IMR-90 (cell line): ENCODE data around the gene CAPZA1. TPM values are rescaled to one million over a fixed set of nuclear protein-coding genes. Genes with fewer than 3 reads are reported as not detected.

Experiments
- ATAC-seq: fragments of 200-7000 bp; cut with Tn5 transposase; 2 replicates; pipeline ENCODE4 v1.9.1; 2020; ENCODE audit warnings: low read depth, mild to moderate bottlenecking, moderate library complexity
- BruUV-seq: library from RNA; stranded (reverse); fragments of 400-500 nt; replicated peaks from 2 replicates; lab custom pipeline; 2021; lab: Mats Ljungman, UMichigan
- CTCF ChIA-PET: fragments of 300-600 bp; formaldehyde crosslinking; extraction: SDS; loops from one replicate; lab custom pipeline; 2021; ENCODE audit warnings: antibody characterized with exemption; lab: Yijun Ruan, JAX
- POLR2A ChIA-PET: fragments of 300-600 bp; sonication (Branson Sonifier 250); formaldehyde crosslinking; loops from one replicate; lab custom pipeline; 2022; ENCODE audit warnings: antibody characterized with exemption; ENCODE audit not compliant: unreplicated experiment; lab: Charles Lee
- DNase-seq: peaks from one replicate; pipeline ENCODE4 v3.0.0; 2013
- H2AFZ ChIP-seq: replicated peaks from 2 replicates; pipeline ENCODE3; 2013; ENCODE audit warnings: low read length, mild to moderate bottlenecking; ENCODE audit not compliant: poor library complexity
- H2AK5ac ChIP-seq: 2 replicates; pipeline ENCODE4 v1.6.1; 2013; ENCODE audit warnings: low read depth, low read length, inconsistent platforms
- H2AK9ac ChIP-seq: replicated peaks from 2 replicates; pipeline ENCODE3; 2013; ENCODE audit warnings: mild to moderate bottlenecking, low read depth, low read length, moderate library complexity; ENCODE audit not compliant: poor library complexity
- H2BK120ac ChIP-seq: 2 replicates; pipeline ENCODE4 v1.6.1; 2013; ENCODE audit warnings: low read depth, low read length, inconsistent platforms
- H2BK15ac ChIP-seq: 3 replicates; pipeline ENCODE4 v1.6.1; 2013; ENCODE audit warnings: low read depth, low read length, inconsistent platforms
- H2BK20ac ChIP-seq: 2 replicates; pipeline ENCODE4 v1.6.1; 2013; ENCODE audit warnings: low read depth, mild to moderate bottlenecking, inconsistent platforms, low read length, moderate library complexity
- H2BK5ac ChIP-seq: 2 replicates; pipeline ENCODE4 v1.6.1; 2013; ENCODE audit warnings: mild to moderate bottlenecking, low read depth, low read length, inconsistent platforms; ENCODE audit not compliant: poor library complexity, severe bottlenecking
- H3K14ac ChIP-seq: replicated peaks from 2 replicates; pipeline ENCODE4 v1.6.1; 2013; ENCODE audit warnings: low read depth, low read length, inconsistent platforms
- H3K18ac ChIP-seq: 2 replicates; pipeline ENCODE4 v1.6.1; 2013; ENCODE audit warnings: low read depth, low read length, control low read depth
- H3K23ac ChIP-seq: 2 replicates; pipeline ENCODE4 v1.6.1; 2013; ENCODE audit warnings: low read depth, low read length, inconsistent platforms
- H3K27ac ChIP-seq: 2 replicates; pipeline ENCODE4 v1.5.1; 2013; ENCODE audit warnings: mild to moderate bottlenecking, control low read depth, low read length; ENCODE audit not compliant: insufficient read depth
- H3K27me3 ChIP-seq: 2 replicates; pipeline ENCODE4 v1.6.1; 2013; ENCODE audit warnings: low read length; ENCODE audit not compliant: control insufficient read depth, insufficient read depth
- H3K36me3 ChIP-seq: 2 replicates; pipeline ENCODE4 v1.6.1; 2013; ENCODE audit warnings: low read length, mixed read lengths; ENCODE audit not compliant: control insufficient read depth, insufficient read depth
- H3K4ac ChIP-seq: 2 replicates; pipeline ENCODE4 v1.6.1; 2013; ENCODE audit warnings: low read depth, low read length, inconsistent platforms
- H3K4me1 ChIP-seq: 2 replicates; pipeline ENCODE4 v1.6.1; 2013; ENCODE audit warnings: low read length, mixed read lengths; ENCODE audit not compliant: control insufficient read depth, insufficient read depth
- H3K4me2 ChIP-seq: 2 replicates; pipeline ENCODE4 v1.6.1; 2013; ENCODE audit warnings: low read depth, mild to moderate bottlenecking, control low read depth, low read length, moderate library complexity
- H3K4me3 ChIP-seq: 2 replicates; pipeline ENCODE4 v1.5.1; 2013; ENCODE audit warnings: low read depth, mild to moderate bottlenecking, control low read depth, low read length, moderate library complexity; ENCODE audit not compliant: insufficient read depth
- H3K56ac ChIP-seq: 2 replicates; pipeline ENCODE4 v1.6.1; 2013; ENCODE audit warnings: low read length, inconsistent platforms; ENCODE audit not compliant: insufficient read depth; ENCODE audit errors: extremely low read depth
- H3K79me1 ChIP-seq, 2 experiments: 2 replicates each; pipeline ENCODE4 v1.6.1; 2013; ENCODE audit warnings: low read length in 2 of 2, inconsistent platforms in 1 of 2, low read depth in 1 of 2
- H3K9ac ChIP-seq: 2 replicates; pipeline ENCODE4 v1.6.1; 2013; ENCODE audit warnings: low read depth, low read length, control low read depth
- H3K9me1 ChIP-seq: 2 replicates; pipeline ENCODE4 v1.6.1; 2013; ENCODE audit warnings: low read length, inconsistent platforms; ENCODE audit not compliant: insufficient read depth
- H3K9me3 ChIP-seq: 2 replicates; pipeline ENCODE4 v1.6.1; 2013; ENCODE audit warnings: low read length; ENCODE audit not compliant: control insufficient read depth, insufficient read depth
- H4K20me1 ChIP-seq: 2 replicates; pipeline ENCODE4 v1.6.1; 2013; ENCODE audit warnings: low read length, inconsistent platforms; ENCODE audit not compliant: insufficient read depth
- H4K5ac ChIP-seq: 2 replicates; pipeline ENCODE4 v1.6.1; 2013; ENCODE audit warnings: mild to moderate bottlenecking, low read depth, low read length, control low read depth
- H4K8ac ChIP-seq, 2 experiments: 2 replicates each; pipeline ENCODE4 v1.6.1; 2013; ENCODE audit warnings: low read depth in 2 of 2, low read length in 2 of 2, control low read depth in 1 of 2, inconsistent platforms in 1 of 2
- H4K91ac ChIP-seq: 2 replicates; pipeline ENCODE4 v1.6.1; 2013; ENCODE audit warnings: low read depth, low read length, inconsistent platforms; ENCODE audit not compliant: insufficient read depth
- BHLHE40 ChIP-seq: fragments of 150-350 bp; IDR thresholded peaks from 2 replicates; pipeline ENCODE4 v1.6.1; 2016; ENCODE audit warnings: mild to moderate bottlenecking, low read depth, low read length
- CEBPB ChIP-seq: IDR thresholded peaks from 2 replicates; pipeline ENCODE4 v1.6.1; 2012; ENCODE audit warnings: low read depth, low read length, improper control_type of control experiment
- CHD1 ChIP-seq: IDR thresholded peaks from 2 replicates; pipeline ENCODE4 v1.6.1; 2012; ENCODE audit warnings: low read depth, low read length, improper control_type of control experiment
- MAFK ChIP-seq: IDR thresholded peaks from 2 replicates; pipeline ENCODE4 v1.6.1; 2012; ENCODE audit warnings: low read depth, low read length, improper control_type of control experiment
- MXI1 ChIP-seq: IDR thresholded peaks from 2 replicates; pipeline ENCODE4 v1.6.1; 2012; ENCODE audit warnings: low read depth, mild to moderate bottlenecking, low read length, moderate library complexity, borderline replicate concordance
- POLR2A ChIP-seq: IDR thresholded peaks from 2 replicates; pipeline ENCODE4 v1.6.1; 2012; ENCODE audit warnings: mild to moderate bottlenecking, low read depth, low read length
- RAD21 ChIP-seq: IDR thresholded peaks from 2 replicates; pipeline ENCODE4 v1.6.1; 2012; ENCODE audit warnings: low read length, improper control_type of control experiment
- RCOR1 ChIP-seq: IDR thresholded peaks from 2 replicates; pipeline ENCODE4 v1.6.1; 2012; ENCODE audit warnings: mild to moderate bottlenecking, low read length, improper control_type of control experiment; ENCODE audit not compliant: insufficient replicate concordance
- RFX5 ChIP-seq: IDR thresholded peaks from 2 replicates; pipeline ENCODE4 v1.8.0; 2012; ENCODE audit warnings: low read depth, mild to moderate bottlenecking, low read length, moderate library complexity
- SMC3 ChIP-seq: fragments of 150-350 bp; IDR thresholded peaks from 2 replicates; pipeline ENCODE4 v1.6.1; 2016; ENCODE audit warnings: low read depth, mild to moderate bottlenecking, antibody characterized with exemption, low read length, moderate library complexity
- USF2 ChIP-seq: fragments of 150-350 bp; IDR thresholded peaks from 2 replicates; pipeline ENCODE4 v1.6.1; 2017; ENCODE audit warnings: mild to moderate bottlenecking, antibody characterized with exemption, low read length, low read depth
- WGBS, 2 experiments: methylation state at CpG; one replicate each; pipeline versions ENCODE4 v1.1.5 to v1.1.7; 2013; ENCODE audit warnings: missing lambda C conversion rate in 2 of 2; ENCODE audit not compliant: insufficient read length in 1 of 2; ENCODE audit errors: extremely low coverage in 2 of 2; 5-methylcytosine and 5-hydroxymethylcytosine counted together
- dilution Hi-C: fragments of 300-500 bp; cut with HindIII; formaldehyde crosslinking; loops from one replicate; pipeline ENCODE4 v1.14.3; 2018; ENCODE audit warnings: low sequenced_read_pairs; ENCODE audit not compliant: unreplicated experiment
- in situ Hi-C: fragments of 300-500 bp; cut with MboI; formaldehyde crosslinking; loops from 3 replicates; pipeline ENCODE4 v1.14.3; 2019; ENCODE audit warnings: low sequenced_read_pairs, inconsistent platforms, mixed read lengths
- intact Hi-C: fragments of 100-400 bp; cut with micrococcal nuclease; formaldehyde crosslinking; loops from 2 replicates; pipeline ENCODE4 v1.10.0; 2022
- polyA plus RNA-seq, 3 experiments: library from polyadenylated mRNA; depleted of rRNA; stranded (reverse); fragments of >200 nt; gene quantifications; 2 replicates each; pipeline ENCODE4 v1.2.3, GENCODE V29; 2012; ENCODE audit warnings: low replicate concordance in 1 of 3
- total RNA-seq: library from RNA; depleted of rRNA; stranded (reverse); fragments of >200 nt; gene quantifications from 2 replicates; pipeline ENCODE4 v1.2.3, GENCODE V29; 2012
- TF ChIP-seq, protein P1 (sequence below): conservative IDR thresholded peaks from 2 replicates; pipeline ENCODE4 v1.5.1; 2012; ENCODE audit warnings: mild to moderate bottlenecking, low read depth, low read length, improper control_type of control experiment
- TF ChIP-seq, protein P2 (sequence below): fragments of 150-350 bp; IDR thresholded peaks from 2 replicates; pipeline ENCODE4 v1.6.1; 2016; ENCODE audit warnings: low read depth, mild to moderate bottlenecking, low read length, moderate library complexity, borderline replicate concordance

The CAPZA1 gene
- total and polyA plus RNA-seq, 2 of the 4 experiments (the other 2 are of a cell fraction) = 108 to 262 TPM

DNA sequence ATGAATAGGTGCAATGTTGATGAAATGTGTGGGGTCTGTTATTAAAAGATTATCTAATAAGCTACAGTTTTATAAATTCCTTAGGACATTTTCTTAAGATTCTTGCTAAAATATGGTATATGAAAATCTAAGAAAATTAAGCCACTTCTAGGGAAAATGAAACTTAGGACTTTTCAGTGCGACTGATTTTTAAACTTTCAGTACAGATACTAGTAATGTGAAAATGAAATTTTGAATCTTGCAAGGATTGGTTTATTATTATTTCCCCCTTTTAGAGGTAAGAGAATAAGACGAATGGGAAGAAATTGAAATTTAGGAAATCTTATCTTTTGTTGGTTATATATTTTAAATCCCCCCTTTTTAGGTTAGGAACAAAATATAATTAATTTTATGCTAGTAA lies 16.4 kb downstream of the CAPZA1 start:
- no peak for ATAC-seq
- dilution Hi-C loops = no loop called here
- no peak overlapping the region for H3K4me2 ChIP-seq

More for the DNA sequence above, 16.4 kb downstream of the CAPZA1 start:
- ChIA-PET POLR2A (no interaction called here), CTCF (interaction anchor here (0.6 kb wide), 1 partner anchor 233 kb away, joined by 3 read pairs; no protein-coding TSS in a partner anchor)
- H2BK5ac ChIP-seq = peak overlapping the region; percentile 26
- no CpG with 5 or more reads among the region's 2 CpGs for WGBS, 2 experiments
- intact Hi-C loops (loop anchor here (5.0 kb wide), 1 partner anchor 36 kb away; the partner anchor contains the start of gene MOV10), in situ Hi-C loops (no loop called here)
- H3K18ac ChIP-seq = no peak overlapping the region
- H3K23ac ChIP-seq = no peak overlapping the region
- no peak overlapping the region for H2BK120ac ChIP-seq
- H3K14ac ChIP-seq = no peak overlapping the region
- 0 out of 2 replicates have a peak, but pooled peaks cover 1% of the 10 kb centered on the region for H3K36me3 ChIP-seq
- no peak overlapping the region for H3K4ac ChIP-seq
- TF ChIP-seq, protein P1, sequence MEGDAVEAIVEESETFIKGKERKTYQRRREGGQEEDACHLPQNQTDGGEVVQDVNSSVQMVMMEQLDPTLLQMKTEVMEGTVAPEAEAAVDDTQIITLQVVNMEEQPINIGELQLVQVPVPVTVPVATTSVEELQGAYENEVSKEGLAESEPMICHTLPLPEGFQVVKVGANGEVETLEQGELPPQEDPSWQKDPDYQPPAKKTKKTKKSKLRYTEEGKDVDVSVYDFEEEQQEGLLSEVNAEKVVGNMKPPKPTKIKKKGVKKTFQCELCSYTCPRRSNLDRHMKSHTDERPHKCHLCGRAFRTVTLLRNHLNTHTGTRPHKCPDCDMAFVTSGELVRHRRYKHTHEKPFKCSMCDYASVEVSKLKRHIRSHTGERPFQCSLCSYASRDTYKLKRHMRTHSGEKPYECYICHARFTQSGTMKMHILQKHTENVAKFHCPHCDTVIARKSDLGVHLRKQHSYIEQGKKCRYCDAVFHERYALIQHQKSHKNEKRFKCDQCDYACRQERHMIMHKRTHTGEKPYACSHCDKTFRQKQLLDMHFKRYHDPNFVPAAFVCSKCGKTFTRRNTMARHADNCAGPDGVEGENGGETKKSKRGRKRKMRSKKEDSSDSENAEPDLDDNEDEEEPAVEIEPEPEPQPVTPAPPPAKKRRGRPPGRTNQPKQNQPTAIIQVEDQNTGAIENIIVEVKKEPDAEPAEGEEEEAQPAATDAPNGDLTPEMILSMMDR = no peak
- TF ChIP-seq BHLHE40 = no peak
- TF ChIP-seq CEBPB = no peak
- TF ChIP-seq USF2 = no peak
- no peak for TF ChIP-seq SMC3
- no peak for TF ChIP-seq MXI1
- no peak for TF ChIP-seq RFX5
- TF ChIP-seq, protein P2, sequence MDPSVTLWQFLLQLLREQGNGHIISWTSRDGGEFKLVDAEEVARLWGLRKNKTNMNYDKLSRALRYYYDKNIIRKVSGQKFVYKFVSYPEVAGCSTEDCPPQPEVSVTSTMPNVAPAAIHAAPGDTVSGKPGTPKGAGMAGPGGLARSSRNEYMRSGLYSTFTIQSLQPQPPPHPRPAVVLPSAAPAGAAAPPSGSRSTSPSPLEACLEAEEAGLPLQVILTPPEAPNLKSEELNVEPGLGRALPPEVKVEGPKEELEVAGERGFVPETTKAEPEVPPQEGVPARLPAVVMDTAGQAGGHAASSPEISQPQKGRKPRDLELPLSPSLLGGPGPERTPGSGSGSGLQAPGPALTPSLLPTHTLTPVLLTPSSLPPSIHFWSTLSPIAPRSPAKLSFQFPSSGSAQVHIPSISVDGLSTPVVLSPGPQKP = no peak
- no peak for TF ChIP-seq CHD1
- no peak for TF ChIP-seq RCOR1
- TF ChIP-seq RAD21 = no peak
- TF ChIP-seq MAFK = no peak
- TF ChIP-seq POLR2A = no peak
- H2AK5ac ChIP-seq = no peak overlapping the region
- no peak overlapping the region for H2BK20ac ChIP-seq
- H4K20me1 ChIP-seq = peaks cover 78% of the 10 kb centered on the region
- no peak overlapping the region for H3K4me3 ChIP-seq
- H4K5ac ChIP-seq = no peak overlapping the region
- H3K9ac ChIP-seq = no peak overlapping the region
- no peak overlapping the region for H2BK15ac ChIP-seq
- H3K9me3 ChIP-seq = no peaks in the 10 kb centered on the region
- H3K56ac ChIP-seq = no peak overlapping the region
- no peak overlapping the region for H4K8ac ChIP-seq
- no peak overlapping the region; the same call in 1 of the 2 replicates for H3K27ac ChIP-seq
- BruUV-seq = no TSS peak
- no peak overlapping the region for H2AFZ ChIP-seq
- H3K9me1 ChIP-seq = peaks cover 8% of the 10 kb centered on the region
- H3K27me3 ChIP-seq = no peaks in the 10 kb centered on the region
- H3K79me1 ChIP-seq = peaks cover 0 to 45% of the 10 kb centered on the region in 2 experiments; a peak in 2 of 4 replicates
- no peak overlapping the region for H2AK9ac ChIP-seq
- DNase-seq = no peak
- peaks cover 4% of the 10 kb centered on the region for H3K4me1 ChIP-seq
- no peak overlapping the region for H4K91ac ChIP-seq
